Hippocampal formation (tissue), 2 donors: ENCODE results near the gene MYL5.

Experiments used
- DNase-seq, 2 donors: peaks; one replicate each; lab custom pipeline; 2025; lab: John Stamatoyannopoulos, UW

The MYL5 gene

GRCh38 chr4:707929-708630 lies 33.7 kb downstream of the MYL5 start:
- DNase-seq, result no peak

- no peak for DNase-seq
Observed at GRCh38 chr4:708631-708933, 34.2 kb downstream of the MYL5 start.

GRCh38 chr4:709348-709747 lies 35.0 kb downstream of the MYL5 start:
- DNase-seq, result no peak

- DNase-seq, result no peak
Observed at GRCh38 chr4:710116-710515, 35.8 kb downstream of the MYL5 start.

- no peak for DNase-seq
Observed at GRCh38 chr4:710916-711315, 36.6 kb downstream of the MYL5 start.

GRCh38 chr4:712093-712492 lies 37.8 kb downstream of the MYL5 start:
- no peak for DNase-seq

GRCh38 chr4:712916-713632 lies 38.7 kb downstream of the MYL5 start:
- no peak for DNase-seq

GRCh38 chr4:714087-714486 lies 39.7 kb downstream of the MYL5 start:
- no peak for DNase-seq

- no peak for DNase-seq
Observed at GRCh38 chr4:717601-718320, 43.4 kb downstream of the MYL5 start.

GRCh38 chr4:718460-718859 lies 44.1 kb downstream of the MYL5 start:
- DNase-seq, result no peak

- no peak for DNase-seq
Observed at GRCh38 chr4:720111-720860, 45.9 kb downstream of the MYL5 start.

GRCh38 chr4:721261-722168 lies 47.2 kb downstream of the MYL5 start:
- DNase-seq, result no peak

- no peak for DNase-seq
Observed at GRCh38 chr4:722169-722725, 47.9 kb downstream of the MYL5 start.

GRCh38 chr4:722851-723360 lies 48.6 kb downstream of the MYL5 start:
- DNase-seq, result no peak

- DNase-seq, result no peak
Observed at GRCh38 chr4:723751-724530, 49.6 kb downstream of the MYL5 start.

- no peak for DNase-seq
Observed at GRCh38 chr4:725391-726234, 51.3 kb downstream of the MYL5 start.

GRCh38 chr4:726235-726787 lies 52.0 kb downstream of the MYL5 start:
- DNase-seq, result no peak

GRCh38 chr4:726838-727237 lies 52.5 kb downstream of the MYL5 start:
- DNase-seq, result no peak

GRCh38 chr4:727576-727975 lies 53.2 kb downstream of the MYL5 start:
- no peak for DNase-seq
